AML-193 (cell line): Measurements from ENCODE around the gene ARMC5.
"Not testable (repeated sequence)": the region's sequence is repeated elsewhere in the genome, so short reads cannot be mapped to it uniquely, and the experiment has no call there.

Experiments
- DNase-seq, 2 experiments: peaks; one replicate each; lab custom pipeline; 2025; lab: John Stamatoyannopoulos, UW

Gene ARMC5, protein sequence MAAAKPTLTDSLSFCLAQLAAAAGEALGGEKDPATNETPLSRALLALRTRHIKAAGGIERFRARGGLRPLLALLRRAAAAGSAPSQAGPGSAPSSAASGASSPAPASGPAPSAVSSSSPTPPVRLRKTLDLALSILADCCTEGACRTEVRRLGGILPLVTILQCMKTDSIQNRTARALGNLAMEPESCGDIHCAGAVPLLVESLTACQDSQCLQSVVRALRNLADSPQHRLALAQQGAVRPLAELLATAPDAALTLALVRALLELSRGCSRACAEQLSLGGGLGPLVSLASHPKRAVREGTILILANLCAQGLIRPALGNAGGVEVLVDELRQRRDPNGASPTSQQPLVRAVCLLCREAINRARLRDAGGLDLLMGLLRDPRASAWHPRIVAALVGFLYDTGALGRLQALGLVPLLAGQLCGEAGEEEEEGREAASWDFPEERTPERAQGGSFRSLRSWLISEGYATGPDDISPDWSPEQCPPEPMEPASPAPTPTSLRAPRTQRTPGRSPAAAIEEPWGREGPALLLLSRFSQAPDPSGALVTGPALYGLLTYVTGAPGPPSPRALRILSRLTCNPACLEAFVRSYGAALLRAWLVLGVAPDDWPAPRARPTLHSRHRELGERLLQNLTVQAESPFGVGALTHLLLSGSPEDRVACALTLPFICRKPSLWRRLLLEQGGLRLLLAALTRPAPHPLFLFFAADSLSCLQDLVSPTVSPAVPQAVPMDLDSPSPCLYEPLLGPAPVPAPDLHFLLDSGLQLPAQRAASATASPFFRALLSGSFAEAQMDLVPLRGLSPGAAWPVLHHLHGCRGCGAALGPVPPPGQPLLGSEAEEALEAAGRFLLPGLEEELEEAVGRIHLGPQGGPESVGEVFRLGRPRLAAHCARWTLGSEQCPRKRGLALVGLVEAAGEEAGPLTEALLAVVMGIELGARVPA

DNA sequence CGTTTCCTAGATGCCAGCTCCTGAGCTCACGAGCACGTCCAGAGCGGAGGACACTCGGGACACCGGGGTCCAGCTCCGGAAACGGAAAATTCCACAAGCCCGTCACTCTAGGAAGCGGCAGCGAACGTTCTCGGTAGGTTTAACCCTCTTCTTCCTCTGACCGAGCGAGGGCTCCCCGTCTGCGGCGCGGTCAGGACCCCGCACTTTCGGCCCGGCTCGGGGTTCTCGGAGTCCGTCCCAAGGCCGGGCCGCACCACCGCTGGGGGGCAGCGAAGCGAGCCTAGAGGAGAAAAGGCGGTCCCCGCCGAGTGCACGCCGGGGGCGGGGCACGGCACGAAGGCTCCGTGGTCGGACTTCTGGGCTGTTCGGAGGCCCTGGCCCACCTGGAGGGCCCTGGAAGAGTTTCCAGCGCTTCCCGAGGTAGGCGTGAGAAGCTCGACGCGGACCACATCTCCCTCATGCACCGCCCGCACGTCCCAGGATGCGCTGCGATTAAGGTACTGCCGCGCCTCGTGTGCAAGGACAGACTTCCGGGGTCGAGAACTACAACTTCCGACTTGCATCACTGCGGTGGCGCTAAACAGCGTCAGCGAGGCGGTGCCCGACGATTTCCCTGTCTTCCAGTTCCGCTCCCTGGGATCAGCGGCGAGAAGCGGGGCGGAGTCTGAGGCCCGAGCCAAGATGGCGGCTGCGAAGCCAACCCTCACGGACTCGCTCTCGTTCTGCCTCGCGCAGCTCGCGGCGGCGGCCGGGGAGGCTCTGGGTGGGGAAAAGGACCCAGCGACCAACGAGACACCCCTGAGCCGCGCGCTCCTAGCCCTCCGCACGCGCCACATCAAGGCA lies at the start of gene ARMC5:
Gene ARMC5 (plus strand): TSS at position 658 of the 843 bp plus-strand sequence. CDS start 24 bp downstream, at position 682.
- peak; percentile 94 to 95 for DNase-seq

- DNase-seq: no peak
These were observed 49.2 kb upstream of the ARMC5 start for GRCh38 chr16:31410082-31410481.

DNA sequence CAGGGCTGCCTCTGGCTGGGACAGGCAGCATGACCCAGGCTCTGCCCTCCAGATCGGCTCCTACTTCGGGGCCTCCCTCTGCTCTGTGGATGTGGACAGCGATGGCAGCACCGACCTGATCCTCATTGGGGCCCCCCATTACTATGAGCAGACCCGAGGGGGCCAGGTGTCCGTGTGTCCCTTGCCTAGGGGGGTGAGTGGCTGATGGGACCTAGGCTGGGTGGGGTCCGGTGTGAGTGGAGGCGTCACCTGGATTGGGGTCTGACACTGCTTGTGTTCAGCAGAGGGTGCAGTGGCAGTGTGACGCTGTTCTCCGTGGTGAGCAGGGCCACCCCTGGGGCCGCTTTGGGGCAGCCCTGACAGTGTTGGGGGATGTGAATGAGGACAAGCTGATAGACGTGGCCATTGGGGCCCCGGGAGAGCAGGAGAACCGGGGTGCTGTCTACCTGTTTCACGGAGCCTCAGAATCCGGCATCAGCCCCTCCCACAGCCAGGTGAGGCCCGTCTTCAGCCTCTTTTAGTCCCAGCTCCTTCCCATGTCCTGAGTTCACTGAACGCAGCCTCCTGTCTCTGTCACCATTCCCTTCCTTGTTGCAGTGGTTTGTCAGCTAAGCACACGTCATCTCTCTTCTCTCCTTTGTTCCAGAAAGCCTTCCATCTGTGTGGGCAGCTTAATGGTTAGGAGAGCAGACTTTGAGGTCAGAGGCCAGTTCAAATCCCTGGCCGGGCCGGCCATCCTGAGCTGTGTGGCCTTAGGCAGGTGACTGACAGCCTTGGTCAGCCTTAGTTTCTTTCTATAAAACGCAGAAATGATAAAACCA lies 48.1 kb upstream of the ARMC5 start:
- no peak for DNase-seq

DNA sequence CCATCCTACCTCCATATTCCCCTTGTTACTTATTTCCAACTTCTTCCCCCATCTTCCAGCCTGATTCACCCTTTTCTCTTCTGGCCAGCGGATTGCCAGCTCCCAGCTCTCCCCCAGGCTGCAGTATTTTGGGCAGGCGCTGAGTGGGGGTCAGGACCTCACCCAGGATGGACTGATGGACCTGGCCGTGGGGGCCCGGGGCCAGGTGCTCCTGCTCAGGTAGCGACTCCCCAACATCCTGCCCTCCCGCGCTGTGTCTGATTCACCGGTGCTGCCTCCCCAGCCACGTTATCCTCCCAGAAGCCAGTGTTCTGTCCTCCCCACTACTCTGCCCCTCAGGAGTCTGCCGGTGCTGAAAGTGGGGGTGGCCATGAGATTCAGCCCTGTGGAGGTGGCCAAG lies 46.6 kb upstream of the ARMC5 start:
- DNase-seq: no peak

DNA sequence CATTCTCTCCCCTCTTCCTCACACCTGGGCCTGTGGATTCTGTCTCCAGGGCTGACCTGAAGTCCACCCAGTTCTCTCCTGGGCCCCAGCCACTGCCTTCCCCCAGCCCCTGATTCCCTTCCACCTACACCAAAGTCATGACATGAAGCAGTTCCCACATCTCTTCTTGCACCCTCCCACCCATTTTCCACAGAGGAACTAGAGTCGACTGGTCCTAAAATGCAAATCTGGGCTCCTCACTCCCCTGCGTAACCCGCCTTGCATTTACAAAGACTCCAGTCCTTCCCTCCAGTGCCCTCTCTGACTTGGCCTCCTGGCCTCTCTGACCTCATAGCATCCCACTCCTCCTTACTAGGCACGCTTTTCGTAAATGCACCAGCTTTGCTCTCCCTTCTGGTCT lies 45.9 kb upstream of the ARMC5 start:
- no peak for DNase-seq

DNA sequence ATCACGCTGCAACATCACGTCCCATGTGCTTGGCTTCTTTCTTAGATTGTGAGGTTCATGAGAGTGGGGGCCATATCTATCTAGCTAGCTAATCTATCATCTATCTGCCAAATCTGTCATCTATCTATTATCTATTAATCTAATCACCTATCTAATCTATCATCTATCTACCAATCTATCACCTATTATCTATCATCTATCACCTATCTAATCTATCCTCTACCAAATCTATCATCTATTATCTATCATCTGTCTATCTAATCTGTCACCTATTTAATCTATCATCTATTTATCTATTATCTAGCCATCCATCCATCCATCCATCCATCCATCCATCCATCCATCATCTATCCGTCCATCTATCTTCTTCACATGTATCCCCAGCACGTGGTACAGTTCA lies 45.4 kb upstream of the ARMC5 start:
- DNase-seq: no peak

- no peak for DNase-seq
These were observed 44.6 kb upstream of the ARMC5 start for GRCh38 chr16:31414706-31415105.

DNA sequence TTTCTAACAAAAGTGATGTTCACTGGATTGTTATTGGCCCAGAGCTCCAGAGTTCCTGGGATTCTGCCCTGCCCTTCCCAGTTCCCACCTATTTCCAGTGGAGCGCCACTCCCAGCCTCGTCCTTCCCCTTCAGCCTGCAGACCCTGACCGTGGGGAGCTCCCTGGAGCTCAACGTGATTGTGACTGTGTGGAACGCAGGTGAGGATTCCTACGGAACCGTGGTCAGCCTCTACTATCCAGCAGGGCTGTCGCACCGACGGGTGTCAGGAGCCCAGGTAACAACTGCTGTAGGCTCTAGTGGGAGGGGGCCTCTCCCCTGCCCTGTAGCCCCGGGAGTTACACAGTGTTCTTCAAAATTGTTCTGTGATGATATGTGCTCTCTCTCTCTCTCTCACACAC lies 42.9 kb upstream of the ARMC5 start:
- DNase-seq: no peak

DNA sequence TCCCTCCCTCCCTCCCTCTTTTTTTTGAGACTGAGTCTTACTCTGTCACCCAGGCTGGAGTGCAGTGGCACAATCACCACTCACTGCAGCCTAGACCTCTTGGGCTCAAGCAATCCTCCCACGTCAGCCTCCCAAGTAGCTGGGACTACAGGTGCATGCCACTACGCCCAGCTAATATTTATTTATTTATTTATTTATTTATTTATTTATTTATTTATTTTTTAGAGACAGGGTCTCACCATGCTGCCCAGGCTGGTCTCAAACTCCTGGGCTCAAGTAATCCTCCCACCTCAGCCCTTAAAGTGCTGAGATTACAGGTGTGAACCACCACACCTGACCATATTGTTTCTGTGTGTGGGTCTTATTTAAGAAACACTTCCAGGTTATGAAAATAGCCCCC lies 42.3 kb upstream of the ARMC5 start:
- not testable (repeated sequence) for DNase-seq

DNA sequence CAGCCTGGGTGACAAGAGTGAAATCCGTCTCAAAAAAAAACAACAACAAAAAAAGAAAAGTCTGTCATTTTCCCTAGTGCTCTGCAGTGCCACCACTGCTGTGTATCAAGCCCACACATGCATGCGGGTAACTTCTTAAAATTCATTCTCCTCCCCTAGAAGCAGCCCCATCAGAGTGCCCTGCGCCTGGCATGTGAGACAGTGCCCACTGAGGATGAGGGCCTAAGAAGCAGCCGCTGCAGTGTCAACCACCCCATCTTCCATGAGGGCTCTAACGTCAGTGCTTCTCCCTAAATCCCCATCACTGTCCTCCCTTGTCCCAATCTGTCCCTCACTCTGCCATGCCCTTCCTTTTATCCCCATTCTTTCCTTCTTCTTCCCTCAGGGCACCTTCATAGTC lies 41.4 kb upstream of the ARMC5 start:
- DNase-seq: no peak

DNA sequence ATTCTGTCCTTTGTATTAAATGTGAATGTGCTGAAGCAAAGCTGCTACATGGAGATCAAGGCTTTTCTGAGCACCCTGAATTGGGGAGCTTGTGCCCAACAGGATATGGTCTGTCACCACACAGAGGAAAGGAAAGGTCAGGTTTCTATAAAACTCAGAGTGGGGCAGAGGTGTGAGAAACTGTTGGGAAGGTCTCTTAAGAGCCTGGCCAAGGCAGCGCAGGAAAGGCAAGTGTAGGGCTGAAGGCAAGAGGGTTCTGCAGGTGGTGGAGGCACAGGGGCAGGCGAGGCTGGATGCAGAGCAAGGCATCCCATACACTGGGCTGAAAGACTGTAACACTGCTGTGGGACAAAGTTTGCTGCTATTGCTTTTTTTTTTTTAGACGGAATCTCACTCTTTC lies 39.3 kb upstream of the ARMC5 start:
- DNase-seq: no peak

DNA sequence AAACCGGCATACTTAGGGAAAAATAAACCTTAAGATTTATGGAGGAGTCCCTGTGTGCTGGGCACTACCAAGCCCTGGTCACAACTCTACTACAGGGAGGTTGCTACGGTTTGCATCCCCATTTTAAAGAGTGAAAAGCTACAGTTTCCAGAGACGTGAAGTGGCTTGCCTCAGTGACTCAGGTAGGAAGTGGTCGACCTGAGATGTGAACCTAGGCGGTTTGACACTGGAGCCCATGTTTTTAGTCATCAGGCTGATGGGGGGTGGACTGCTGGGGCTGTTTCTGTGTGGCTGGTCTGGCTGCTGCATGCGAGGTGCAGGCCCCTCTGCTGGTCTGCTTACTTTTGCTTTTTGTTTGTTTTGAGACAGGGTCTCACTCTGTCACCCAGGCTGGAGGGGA lies 37.7 kb upstream of the ARMC5 start:
- DNase-seq: no peak

- no peak for DNase-seq
These were observed 36.1 kb upstream of the ARMC5 start for GRCh38 chr16:31423241-31423640.

GRCh38 chr16:31423801-31424200 lies 35.5 kb upstream of the ARMC5 start:
- DNase-seq: no peak

GRCh38 chr16:31427441-31428278 lies 31.6 kb upstream of the ARMC5 start:
- no peak for DNase-seq

DNA sequence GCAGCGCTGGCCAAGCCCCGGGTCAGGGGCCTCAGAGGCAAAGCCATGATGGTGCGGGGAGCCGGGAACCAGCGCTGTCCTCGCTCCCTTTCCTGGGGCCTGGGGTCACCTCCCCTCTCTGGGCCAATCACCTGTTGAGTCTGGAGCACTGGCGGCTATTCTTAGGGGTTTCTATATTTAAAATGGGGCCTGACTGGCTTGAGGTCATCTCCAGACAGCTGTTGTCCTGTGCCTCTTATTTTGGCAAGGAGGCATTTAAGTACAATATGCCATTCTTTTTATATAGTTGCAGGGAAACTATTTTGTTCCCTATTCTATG lies 31.1 kb upstream of the ARMC5 start, which contains the start of gene COX6A2:
Gene COX6A2 (minus strand): TSS at position 82 of the 319 bp plus-strand sequence. CDS start 35 bp downstream, at position 47.
- no peak for DNase-seq

DNA sequence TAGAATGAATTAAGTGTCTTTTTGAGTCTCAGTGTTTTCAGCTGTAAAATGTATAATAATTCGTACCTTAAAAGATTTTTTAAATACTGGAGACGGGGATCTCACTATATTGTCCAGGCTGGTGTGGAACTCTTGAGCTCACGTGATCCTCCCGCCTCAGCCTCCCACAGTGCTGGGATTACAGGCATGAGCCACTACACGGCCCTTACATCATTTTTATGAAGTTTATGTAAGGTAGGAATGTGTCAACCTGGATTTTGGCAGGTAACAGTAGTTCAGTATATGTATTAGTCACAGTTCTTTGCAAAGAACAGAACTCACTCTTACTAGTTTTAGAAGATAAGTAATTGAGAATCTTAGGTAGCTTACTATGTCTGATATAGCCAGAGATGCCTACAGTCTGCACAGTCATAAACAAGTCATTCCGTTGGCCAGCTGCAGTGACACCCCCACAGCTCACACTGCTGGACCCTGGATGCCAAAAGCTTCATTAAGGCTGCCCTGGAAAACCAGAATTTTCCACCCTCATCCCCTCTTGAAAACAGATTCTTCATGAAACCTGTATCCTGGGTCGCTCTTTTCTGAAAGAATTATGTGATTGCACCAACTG lies 30.6 kb upstream of the ARMC5 start:
- DNase-seq: no peak

- DNase-seq: no peak
These were observed 30.0 kb upstream of the ARMC5 start for GRCh38 chr16:31429314-31429713.

GRCh38 chr16:31429796-31430195 lies 29.5 kb upstream of the ARMC5 start:
- no peak for DNase-seq
